Bronchial epithelial cell (primary cell): ENCODE results near the gene RHOT2. TPM values are rescaled to one million over a fixed set of nuclear protein-coding genes. Genes with fewer than 3 reads are reported as not detected.
A peak's percentile ranks its signal among the peaks of the same experiment; 100 is the strongest.

ENCODE experiments used
- DNase-seq: peaks from one replicate; pipeline ENCODE4 v3.0.0-alpha.2; 2010; ENCODE audit warnings: low read depth
- FAIRE-seq: peaks from 2 replicates; lab custom pipeline; 2011; peaks lifted over from hg19 to GRCh38; lab: Jason Lieb, UNC
- H3K27me3 ChIP-seq: 2 replicates; pipeline ENCODE4 v1.5.1; 2011; ENCODE audit warnings: low read length; ENCODE audit not compliant: control insufficient read depth, insufficient read depth
- H3K36me3 ChIP-seq: 2 replicates; pipeline ENCODE4 v1.5.1; 2011; ENCODE audit warnings: low read length; ENCODE audit not compliant: control insufficient read depth, insufficient read depth
- H3K4me3 ChIP-seq: 2 replicates; pipeline ENCODE4 v1.5.1; 2011; ENCODE audit warnings: mild to moderate bottlenecking, low read depth, low read length, control low read depth
- total RNA-seq: library from RNA; depleted of rRNA; stranded (reverse); fragments of >200 nt; gene quantifications from 2 replicates; pipeline ENCODE4 v1.2.1, GENCODE V29; 2014
- TF ChIP-seq, protein P1 (sequence below): IDR thresholded peaks from 2 replicates; pipeline ENCODE4 v1.5.1; 2011; ENCODE audit warnings: mild to moderate bottlenecking, moderate library complexity, low read length, control low read depth, inconsistent platforms; ENCODE audit not compliant: insufficient read depth, severe bottlenecking

The RHOT2 gene
- total RNA-seq, 1 donor from 2014 or later, result 44.5 TPM

DNA sequence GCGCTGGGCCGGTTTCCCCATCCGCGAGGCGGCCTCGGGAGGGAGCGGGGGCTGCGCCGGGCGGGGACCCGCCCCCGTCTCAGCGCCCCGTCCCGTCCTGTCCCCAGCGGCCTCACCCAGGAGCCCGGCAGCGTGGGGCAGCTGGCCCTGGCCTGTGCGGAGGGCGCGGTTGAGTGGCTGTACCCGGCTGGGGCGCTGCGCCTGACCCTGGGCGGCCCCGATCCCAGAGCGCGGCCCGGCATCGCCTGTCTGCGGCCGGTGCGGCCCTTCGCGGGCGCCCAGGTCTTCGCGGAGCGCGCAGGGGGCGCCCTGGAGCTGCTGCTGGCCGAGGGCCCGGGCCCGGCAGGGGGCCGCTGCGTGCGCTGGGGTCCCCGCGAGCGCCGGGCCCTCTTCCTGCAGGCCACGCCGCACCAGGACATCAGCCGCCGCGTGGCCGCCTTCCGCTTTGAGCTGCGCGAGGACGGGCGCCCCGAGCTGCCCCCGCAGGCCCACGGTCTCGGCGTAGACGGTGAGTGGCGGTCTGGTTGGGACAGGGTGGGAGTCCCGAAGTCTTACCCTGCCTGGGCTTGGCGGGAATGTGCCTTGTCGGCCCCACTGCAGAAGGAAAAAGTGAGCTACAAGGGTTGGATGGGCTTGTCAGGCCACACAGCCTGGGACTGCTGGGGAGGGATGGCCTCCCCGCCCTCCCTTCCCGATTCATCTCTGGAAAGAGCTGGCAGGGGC lies 47.7 kb downstream of the RHOT2 start:
- Histone ChIP-seq H3K4me3 (peak overlapping the region; percentile 63), H3K27me3 (peaks cover 5% of the 10 kb centered on the region), H3K36me3 (no peaks in the 10 kb centered on the region)
- DNase-seq, result no peak
- no peak for FAIRE-seq
- TF ChIP-seq, protein P1, sequence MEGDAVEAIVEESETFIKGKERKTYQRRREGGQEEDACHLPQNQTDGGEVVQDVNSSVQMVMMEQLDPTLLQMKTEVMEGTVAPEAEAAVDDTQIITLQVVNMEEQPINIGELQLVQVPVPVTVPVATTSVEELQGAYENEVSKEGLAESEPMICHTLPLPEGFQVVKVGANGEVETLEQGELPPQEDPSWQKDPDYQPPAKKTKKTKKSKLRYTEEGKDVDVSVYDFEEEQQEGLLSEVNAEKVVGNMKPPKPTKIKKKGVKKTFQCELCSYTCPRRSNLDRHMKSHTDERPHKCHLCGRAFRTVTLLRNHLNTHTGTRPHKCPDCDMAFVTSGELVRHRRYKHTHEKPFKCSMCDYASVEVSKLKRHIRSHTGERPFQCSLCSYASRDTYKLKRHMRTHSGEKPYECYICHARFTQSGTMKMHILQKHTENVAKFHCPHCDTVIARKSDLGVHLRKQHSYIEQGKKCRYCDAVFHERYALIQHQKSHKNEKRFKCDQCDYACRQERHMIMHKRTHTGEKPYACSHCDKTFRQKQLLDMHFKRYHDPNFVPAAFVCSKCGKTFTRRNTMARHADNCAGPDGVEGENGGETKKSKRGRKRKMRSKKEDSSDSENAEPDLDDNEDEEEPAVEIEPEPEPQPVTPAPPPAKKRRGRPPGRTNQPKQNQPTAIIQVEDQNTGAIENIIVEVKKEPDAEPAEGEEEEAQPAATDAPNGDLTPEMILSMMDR, result peak; percentile 16

GRCh38 chr16:716200-716568 lies 48.3 kb downstream of the RHOT2 start:
- FAIRE-seq (no peak), DNase-seq (no peak)
- H3K4me3 ChIP-seq, result peak overlapping the region; percentile 63
- no peaks in the 10 kb centered on the region for H3K36me3 ChIP-seq
- TF ChIP-seq, protein P1, result no peak
- peaks cover 3% of the 10 kb centered on the region for H3K27me3 ChIP-seq

GRCh38 chr16:716768-717325 lies 48.9 kb downstream of the RHOT2 start:
- no peak overlapping the region for H3K4me3 ChIP-seq
- no peaks in the 10 kb centered on the region for H3K36me3 ChIP-seq
- TF ChIP-seq, protein P1, result no peak
- FAIRE-seq (no peak), DNase-seq (no peak)
- H3K27me3 ChIP-seq, result no peaks in the 10 kb centered on the region

- TF ChIP-seq, protein P1, result no peak
- no peak for FAIRE-seq
These were observed 49.7 kb downstream of the RHOT2 start for GRCh38 chr16:717450-718245.

DNA sequence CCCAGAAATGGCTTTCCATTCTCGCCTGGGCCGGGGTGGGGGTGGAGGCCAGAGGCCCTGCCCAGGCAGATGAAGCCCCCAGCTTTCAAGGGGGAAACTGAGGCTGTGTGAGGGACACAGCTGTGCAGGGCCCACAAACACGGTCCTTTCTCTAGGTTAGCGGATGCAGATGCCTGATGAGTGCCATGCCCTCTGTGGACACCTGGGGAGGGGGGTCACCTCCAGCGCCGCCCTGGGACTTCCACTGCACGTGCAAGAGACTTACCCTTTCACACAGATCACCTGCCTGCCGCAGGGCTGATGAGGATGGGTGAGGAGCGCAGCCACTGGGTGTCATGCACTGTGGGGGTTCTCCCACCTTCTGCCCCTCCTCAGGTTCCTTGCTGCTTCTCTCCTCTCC lies 50.5 kb downstream of the RHOT2 start:
- TF ChIP-seq, protein P1, result no peak
- H3K27me3 ChIP-seq, result no peaks in the 10 kb centered on the region
- DNase-seq (no peak), FAIRE-seq (no peak)
- peaks cover 2% of the 10 kb centered on the region for H3K36me3 ChIP-seq
- H3K4me3 ChIP-seq, result no peak overlapping the region

More at GRCh38 chr16:717450-718245, 49.7 kb downstream of the RHOT2 start:
- Histone ChIP-seq H3K4me3 (no peak overlapping the region), H3K27me3 (no peaks in the 10 kb centered on the region), H3K36me3 (peaks cover 1% of the 10 kb centered on the region)
- DNase-seq, result no peak
